B cell (primary cell): ENCODE results near the gene TCFL5. TPM values are rescaled to one million over a fixed set of nuclear protein-coding genes. Genes with fewer than 3 reads are reported as not detected.

Experiments used
- ATAC-seq: fragments of 200-7000 bp; cut with Tn5 transposase; one replicate; pipeline ENCODE4 v1.10.0; 2021; ENCODE audit warnings: low read depth, mild to moderate bottlenecking, moderate number of reproducible peaks, moderate library complexity
- CTCF ChIA-PET: fragments of 350-600 bp; sonication (Branson Sonifier 250); formaldehyde crosslinking; loops from one replicate; lab custom pipeline; 2021; ENCODE audit warnings: antibody characterized with exemption, inconsistent platforms; lab: Charles Lee
- POLR2A ChIA-PET: fragments of 350-600 bp; sonication (Branson Sonifier 250); formaldehyde crosslinking; loops from one replicate; lab custom pipeline; 2021; ENCODE audit warnings: antibody characterized with exemption; lab: Charles Lee
- DNase-seq: peaks from one replicate; pipeline ENCODE4 v3.0.0; 2013
- H2AFZ ChIP-seq: 2 replicates; pipeline ENCODE4 v1.6.1; 2012; ENCODE audit warnings: mild to moderate bottlenecking, low read depth, low read length; ENCODE audit not compliant: insufficient read depth, poor library complexity, severe bottlenecking
- H3K27ac ChIP-seq, 2 donors: 1 replicate in 1 of 2; 2 replicates in 1 of 2; pipeline ENCODE4 v1.5.1; 2012 to 2013; ENCODE audit warnings: low read length in 2 of 2, mild to moderate bottlenecking in 2 of 2, moderate library complexity in 1 of 2
- H3K27me3 ChIP-seq, 4 experiments: fragments of 200-600 bp in 1 of 4; sonication (generic) in 1 of 4; replicated peaks in 1 of 4; 1 replicate in 2 of 4; 2 replicates in 2 of 4; pipeline versions ENCODE4 v1.6.1 to v1.7.0; 2013 to 2016; ENCODE audit warnings: low read length in 3 of 4, mild to moderate bottlenecking in 2 of 4, mixed read lengths in 1 of 4, moderate library complexity in 1 of 4; ENCODE audit not compliant: insufficient read depth in 4 of 4, control insufficient read depth in 3 of 4; ENCODE audit errors: control extremely low read depth in 1 of 4
- H3K36me3 ChIP-seq, 2 experiments: replicated peaks in 1 of 2; 1 replicate in 1 of 2; 2 replicates in 1 of 2; pipeline versions ENCODE4 v1.6.1 to v1.7.1; 2013; ENCODE audit warnings: low read length in 1 of 2; ENCODE audit not compliant: insufficient read depth in 2 of 2, control insufficient read depth in 1 of 2; ENCODE audit errors: control extremely low read depth in 1 of 2, extremely low read depth in 1 of 2
- H3K4me1 ChIP-seq, 2 donors: fragments of 200-600 bp in 1 of 2; sonication (generic) in 1 of 2; 1 replicate in 1 of 2; 2 replicates in 1 of 2; pipeline versions ENCODE4 v1.5.1 to v1.6.1; 2013 to 2017; ENCODE audit warnings: low read length in 2 of 2; ENCODE audit not compliant: control insufficient read depth in 2 of 2, insufficient read depth in 2 of 2
- H3K4me2 ChIP-seq: replicated peaks from 2 replicates; pipeline ENCODE3; 2012; ENCODE audit warnings: mild to moderate bottlenecking, low read depth, low read length; ENCODE audit not compliant: poor library complexity, severe bottlenecking
- H3K4me3 ChIP-seq, 5 experiments: fragments of 200-600 bp in 1 of 5; sonication (generic) in 1 of 5; 1 replicate in 3 of 5; 2 replicates in 2 of 5; pipeline versions ENCODE4 v1.5.1 to v1.7.0; 2011 to 2016; ENCODE audit warnings: low read length in 4 of 5, mild to moderate bottlenecking in 4 of 5, low read depth in 2 of 5, control low read depth in 1 of 5, moderate library complexity in 1 of 5; ENCODE audit not compliant: insufficient read depth in 1 of 5; ENCODE audit errors: control extremely low read depth in 1 of 5, extremely low read depth in 1 of 5
- H3K79me2 ChIP-seq: fragments of 200-600 bp; sonication (generic); one replicate; pipeline ENCODE4 v1.6.0; 2016; ENCODE audit warnings: low read length; ENCODE audit not compliant: control insufficient read depth, insufficient read depth
- H3K9ac ChIP-seq: fragments of 200-600 bp; sonication (generic); 2 replicates; pipeline ENCODE4 v1.6.1; 2017; ENCODE audit warnings: mild to moderate bottlenecking, low read length, moderate library complexity
- H3K9me3 ChIP-seq, 3 donors: one replicate each; pipeline versions ENCODE4 v1.6.1 to v1.7.1; 2013; ENCODE audit warnings: low read length in 2 of 3; ENCODE audit not compliant: control insufficient read depth in 2 of 3, insufficient read depth in 1 of 3; ENCODE audit errors: control extremely low read depth in 1 of 3
- H4K20me1 ChIP-seq: 2 replicates; pipeline ENCODE4 v1.6.0; 2012; ENCODE audit warnings: mild to moderate bottlenecking, low read length; ENCODE audit not compliant: insufficient read depth, control insufficient read depth, poor library complexity, severe bottlenecking
- H3K27ac Mint-ChIP-seq: one replicate; pipeline ENCODE4 v1.8.0; 2021; ENCODE audit warnings: mixed read lengths
- H3K27me3 Mint-ChIP-seq: one replicate; pipeline ENCODE4 v1.8.0; 2021; ENCODE audit warnings: mixed read lengths
- H3K4me1 Mint-ChIP-seq: one replicate; pipeline ENCODE4 v1.8.0; 2021; ENCODE audit warnings: mixed read lengths
- H3K4me3 Mint-ChIP-seq: one replicate; pipeline ENCODE4 v1.8.0; 2021; ENCODE audit warnings: mixed read lengths
- H3K9me3 Mint-ChIP-seq: one replicate; pipeline ENCODE4 v1.8.0; 2022; ENCODE audit warnings: mixed read lengths; ENCODE audit not compliant: insufficient read depth
- CTCF ChIP-seq: fragments of 200-600 bp; IDR thresholded peaks from one replicate; pipeline ENCODE4 v1.8.0; 2022; ENCODE audit warnings: antibody characterized with exemption, mild to moderate bottlenecking
- EZH2 ChIP-seq: IDR thresholded peaks from 2 replicates; pipeline ENCODE4 v1.6.1; 2012; ENCODE audit warnings: borderline replicate concordance, low read depth, mild to moderate bottlenecking, moderate library complexity, low read length; ENCODE audit not compliant: insufficient read depth, poor library complexity, severe bottlenecking
- WGBS: methylation state at CpG from one replicate; pipeline ENCODE4 v1.1.5; 2013; ENCODE audit warnings: missing lambda C conversion rate; ENCODE audit not compliant: insufficient coverage; 5-methylcytosine and 5-hydroxymethylcytosine counted together
- intact Hi-C: fragments of 100-400 bp; cut with micrococcal nuclease; formaldehyde crosslinking; loops from one replicate; pipeline ENCODE4 v1.10.0; 2022
- polyA plus RNA-seq: library from polyadenylated mRNA; depleted of rRNA; stranded (reverse); fragments of >200 nt; gene quantifications from 2 replicates; pipeline ENCODE4 v1.2.3, GENCODE V29; 2012
- total RNA-seq, 2 donors: library from RNA; stranded (reverse); fragments of 120-200 nt in 1 of 2; gene quantifications; 1 replicate in 1 of 2; 2 replicates in 1 of 2; pipeline versions ENCODE4 v1.2.3 to v1.2.4, GENCODE V29; 2013 to 2022

TCFL5 gene
- total and polyA plus RNA-seq, 2 donors (not counting 1 experiment from before 2014, with no cell fraction given) = 2.0 to 16.2 TPM

DNA sequence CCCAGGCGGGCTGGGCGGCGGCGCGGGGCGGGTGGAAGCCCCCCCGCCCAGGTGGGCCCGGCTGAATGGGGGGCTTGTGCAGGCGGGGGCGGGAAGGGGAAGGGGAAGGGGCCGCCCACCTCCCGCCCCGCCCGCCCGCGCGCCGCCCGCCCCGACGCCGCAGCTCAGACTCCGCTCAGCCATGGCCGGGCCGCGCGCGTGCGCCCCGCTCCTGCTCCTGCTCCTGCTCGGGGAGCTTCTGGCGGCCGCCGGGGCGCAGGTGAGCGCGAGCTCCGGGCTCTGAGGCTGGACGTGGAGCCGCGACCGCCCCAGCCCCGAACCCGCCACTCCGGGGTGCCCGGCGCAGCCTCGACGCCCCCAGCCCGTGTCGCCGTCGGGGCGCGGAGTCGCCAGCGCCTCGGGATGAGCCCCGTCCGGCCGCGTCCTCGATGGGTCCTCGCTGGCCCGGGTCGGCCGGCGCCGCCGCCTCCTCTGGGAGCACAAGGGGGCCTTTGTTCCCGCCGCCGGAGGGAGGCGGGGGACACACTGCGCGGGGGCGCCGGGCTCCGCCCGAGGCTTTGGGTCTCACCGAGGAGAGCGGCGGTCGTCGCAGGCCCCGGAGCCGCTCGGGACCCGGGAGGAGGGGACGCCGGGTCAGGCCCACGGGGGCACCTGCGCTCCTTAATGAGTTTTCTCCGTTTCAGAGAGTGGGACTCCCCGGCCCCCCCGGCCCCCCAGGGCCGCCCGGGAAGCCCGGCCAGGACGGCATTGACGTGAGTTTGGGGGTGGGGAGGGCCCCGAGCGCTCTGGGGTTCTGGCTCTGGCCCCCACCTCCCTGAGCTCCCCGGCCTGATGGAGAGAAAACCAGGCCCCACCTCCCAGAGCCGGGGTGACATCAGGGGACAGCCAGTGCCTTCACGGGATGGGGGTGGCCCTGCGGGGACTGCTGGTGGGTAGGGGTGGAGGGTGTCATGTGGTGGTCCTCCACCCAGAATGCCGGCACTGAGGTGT is 44.4 kb downstream of the TCFL5 start, which contains the start of gene COL9A3:
COL9A3 (plus strand) TSS at position 167 of the 990 bp plus-strand sequence; CDS start at position 182, 15 bp downstream.
- H3K4me2 ChIP-seq = peak within 1 kb of the TSS; percentile 73
- peak; percentile 31 for ATAC-seq

More for the DNA sequence above, 44.4 kb downstream of the TCFL5 start, which contains the start of gene COL9A3:
- peaks cover 12 to 13% of the 10 kb centered on the region in 2 donors for H3K4me1 ChIP-seq
- no peak for DNase-seq
- H3K36me3 ChIP-seq = peaks cover 0 to 13% of the 10 kb centered on the region in 2 experiments
- peak within 1 kb of the TSS; percentile 51 for H2AFZ ChIP-seq
- H3K79me2 ChIP-seq = no peaks in the 10 kb centered on the region
- Mint-ChIP-seq H3K27me3 (peaks cover 17% of the 10 kb centered on the region), H3K9me3 (no peaks in the 10 kb centered on the region), H3K4me3 (peak within 1 kb of the TSS; percentile 81), H3K4me1 (peaks cover 14% of the 10 kb centered on the region), H3K27ac (peak within 1 kb of the TSS; percentile 61)
- H3K9ac ChIP-seq = peak within 1 kb of the TSS; percentile 32
- H3K4me3 ChIP-seq = peak within 1 kb of the TSS in 3 of 5 experiments; percentile 20 to 47 (median 28)
- ChIA-PET POLR2A (no interaction called here), CTCF (interaction anchor here (0.6 kb wide), 1 partner anchor 9 kb away, joined by 3 read pairs; no protein-coding TSS in a partner anchor)
- peaks cover 38% of the 10 kb centered on the region for H4K20me1 ChIP-seq
- no peak for TF ChIP-seq CTCF
- no peak for TF ChIP-seq EZH2
- 13% methylated on average over 98 of the region's 108 CpGs for WGBS
- H3K27ac ChIP-seq = no peak within 1 kb of the TSS
- H3K27me3 ChIP-seq = peaks cover 0 to 51% (median 30%) of the 10 kb centered on the region in 4 experiments
- H3K9me3 ChIP-seq = peaks cover 0 to 24% (median 0%) of the 10 kb centered on the region in 3 donors
- intact Hi-C loops = no loop called here
